Osteoblast (primary cell): ENCODE data around the gene PTPRK. TPM values are rescaled to one million over a fixed set of nuclear protein-coding genes. Genes with fewer than 3 reads are reported as not detected.

Experiments used
- DNase-seq: peaks from one replicate; pipeline ENCODE4 v3.0.0; 2011; ENCODE audit warnings: low spot score, mixed read lengths; ENCODE audit not compliant: insufficient read length; ENCODE audit errors: missing footprints
- H2AFZ ChIP-seq: 2 replicates; pipeline ENCODE4 v1.6.0; 2011; ENCODE audit warnings: mild to moderate bottlenecking, low read length
- H3K27ac ChIP-seq: 2 replicates; pipeline ENCODE4 v1.5.1; 2011; ENCODE audit warnings: mild to moderate bottlenecking, low read depth, low read length, moderate library complexity
- H3K27me3 ChIP-seq: 2 replicates; pipeline ENCODE4 v1.6.0; 2012; ENCODE audit warnings: mild to moderate bottlenecking, control low read depth, inconsistent platforms, low read length, moderate library complexity; ENCODE audit not compliant: insufficient read depth
- H3K36me3 ChIP-seq: 2 replicates; pipeline ENCODE4 v1.5.1; 2011; ENCODE audit warnings: mild to moderate bottlenecking, low read length, control low read depth, moderate library complexity; ENCODE audit not compliant: insufficient read depth
- H3K4me1 ChIP-seq: 2 replicates; pipeline ENCODE4 v1.5.1; 2011; ENCODE audit warnings: mild to moderate bottlenecking, low read length, control low read depth, moderate library complexity; ENCODE audit not compliant: insufficient read depth
- H3K4me2 ChIP-seq: 2 replicates; pipeline ENCODE4 v1.6.0; 2011; ENCODE audit warnings: mild to moderate bottlenecking, low read length; ENCODE audit not compliant: insufficient read depth
- H3K4me3 ChIP-seq: fragments of 200-600 bp; sonication (generic); 3 replicates; pipeline ENCODE4 v1.5.1; 2012; ENCODE audit warnings: mild to moderate bottlenecking, low read length, inconsistent platforms; ENCODE audit not compliant: insufficient read depth
- H3K79me2 ChIP-seq: 2 replicates; pipeline ENCODE4 v1.6.0; 2012; ENCODE audit warnings: mild to moderate bottlenecking, low read length, control low read depth, inconsistent platforms; ENCODE audit not compliant: insufficient read depth
- H3K9me3 ChIP-seq: 2 replicates; pipeline ENCODE4 v1.5.1; 2011; ENCODE audit warnings: low read depth, low read length, control low read depth
- H4K20me1 ChIP-seq: 2 replicates; pipeline ENCODE4 v1.6.0; 2012; ENCODE audit warnings: mild to moderate bottlenecking, low read length, control low read depth; ENCODE audit not compliant: insufficient read depth
- CTCF ChIP-seq: IDR thresholded peaks from 2 replicates; pipeline ENCODE4 v1.5.1; 2011; ENCODE audit warnings: mild to moderate bottlenecking, low read depth, low read length, moderate library complexity; ENCODE audit errors: extremely low read depth
- total RNA-seq: library from RNA; depleted of rRNA; stranded (reverse); fragments of >200 nt; gene quantifications from 2 replicates; pipeline ENCODE4 v1.2.3, GENCODE V29; 2012

The PTPRK gene
- total RNA-seq, 1 donor: 165 TPM

GRCh38 chr6:128397996-128398395, 122.4 kb downstream of the PTPRK start:
- H3K79me2 ChIP-seq: peaks cover 46% of the 10 kb centered on the region
- no peak overlapping the region for H3K27ac ChIP-seq
- peaks cover 3% of the 10 kb centered on the region for H3K4me1 ChIP-seq

GRCh38 chr6:128395596-128395995, 124.8 kb downstream of the PTPRK start:
- no peak for TF ChIP-seq CTCF
- Histone ChIP-seq H2AFZ (no peak overlapping the region), H3K27me3 (no peaks in the 10 kb centered on the region), H3K4me2 (no peak overlapping the region), H4K20me1 (no peaks in the 10 kb centered on the region), H3K27ac (no peak overlapping the region), H3K36me3 (peaks cover 2% of the 10 kb centered on the region), H3K4me3 (no peak overlapping the region), H3K4me1 (no peaks in the 10 kb centered on the region), H3K79me2 (peaks cover 35% of the 10 kb centered on the region), H3K9me3 (no peaks in the 10 kb centered on the region)
- DNase-seq: no peak

More at GRCh38 chr6:128397996-128398395, 122.4 kb downstream of the PTPRK start:
- Histone ChIP-seq H3K4me3 (no peak overlapping the region), H4K20me1 (no peaks in the 10 kb centered on the region), H2AFZ (no peak overlapping the region), H3K36me3 (peaks cover 2% of the 10 kb centered on the region), H3K27me3 (no peaks in the 10 kb centered on the region), H3K4me2 (no peak overlapping the region), H3K9me3 (no peaks in the 10 kb centered on the region)
- DNase-seq: no peak
- no peak for TF ChIP-seq CTCF

- Histone ChIP-seq H2AFZ (no peak overlapping the region), H4K20me1 (no peaks in the 10 kb centered on the region), H3K4me2 (no peak overlapping the region), H3K4me3 (no peak overlapping the region), H3K27ac (no peak overlapping the region), H3K4me1 (no peaks in the 10 kb centered on the region), H3K9me3 (no peaks in the 10 kb centered on the region), H3K79me2 (peaks cover 33% of the 10 kb centered on the region), H3K27me3 (no peaks in the 10 kb centered on the region), H3K36me3 (peaks cover 2% of the 10 kb centered on the region)
- DNase-seq: no peak
- no peak for TF ChIP-seq CTCF
These were observed 125.2 kb downstream of the PTPRK start for GRCh38 chr6:128395188-128395587.

GRCh38 chr6:128394167-128394566, 126.2 kb downstream of the PTPRK start:
- H3K9me3 ChIP-seq: no peaks in the 10 kb centered on the region
- TF ChIP-seq CTCF: no peak
- no peak overlapping the region for H3K4me2 ChIP-seq
- H3K27me3 ChIP-seq: no peaks in the 10 kb centered on the region
- peaks cover 27% of the 10 kb centered on the region for H3K79me2 ChIP-seq
- H3K4me1 ChIP-seq: no peaks in the 10 kb centered on the region
- no peak overlapping the region for H3K4me3 ChIP-seq
- no peak overlapping the region for H2AFZ ChIP-seq
- no peak overlapping the region for H3K27ac ChIP-seq
- no peak for DNase-seq
- peaks cover 2% of the 10 kb centered on the region for H3K36me3 ChIP-seq
- peaks cover 3% of the 10 kb centered on the region for H4K20me1 ChIP-seq
